HG02852 (cell line): Measurements from ENCODE around the gene SEC23B.
"Not testable (repeated sequence)": the region's sequence is repeated elsewhere in the genome, so short reads cannot be mapped to it uniquely, and the experiment has no call there.

Source experiments
- ATAC-seq: cut with Tn5 transposase; IDR thresholded peaks from one replicate; pipeline ENCODE4 v1.9.1; 2021; ENCODE audit warnings: mild to moderate bottlenecking, moderate library complexity; ENCODE audit not compliant: unreplicated experiment

The SEC23B gene

GRCh38 chr20:18524646-18525045 is 16.9 kb downstream of the SEC23B start:
- ATAC-seq: no peak

- ATAC-seq: not testable (repeated sequence)
Measured at GRCh38 chr20:18526761-18527160, 19.0 kb downstream of the SEC23B start.

- ATAC-seq: no peak
Measured at GRCh38 chr20:18527339-18527738, 19.6 kb downstream of the SEC23B start.

GRCh38 chr20:18527836-18528235 is 20.1 kb downstream of the SEC23B start:
- no peak for ATAC-seq

- no peak for ATAC-seq
Measured at GRCh38 chr20:18529041-18529440, 21.3 kb downstream of the SEC23B start.

- ATAC-seq: no peak
Measured at GRCh38 chr20:18532626-18533025, 24.9 kb downstream of the SEC23B start.

- ATAC-seq: no peak
Measured at GRCh38 chr20:18533491-18533890, 25.8 kb downstream of the SEC23B start.

GRCh38 chr20:18533978-18534644 is 26.4 kb downstream of the SEC23B start:
- ATAC-seq: no peak

- ATAC-seq: no peak
Measured at GRCh38 chr20:18537651-18538050, 29.9 kb downstream of the SEC23B start.

GRCh38 chr20:18541741-18542140 is 34.0 kb downstream of the SEC23B start:
- ATAC-seq: no peak

GRCh38 chr20:18543216-18543615 is 35.5 kb downstream of the SEC23B start:
- no peak for ATAC-seq

- no peak for ATAC-seq
Measured at GRCh38 chr20:18543932-18544331, 36.2 kb downstream of the SEC23B start.

GRCh38 chr20:18545566-18545965 is 37.8 kb downstream of the SEC23B start:
- no peak for ATAC-seq

- ATAC-seq: no peak
Measured at GRCh38 chr20:18548465-18548864, 40.7 kb downstream of the SEC23B start.

GRCh38 chr20:18553746-18554145 is 46.0 kb downstream of the SEC23B start:
- ATAC-seq: no peak

- peak; percentile 99 for ATAC-seq
Measured at GRCh38 chr20:18566892-18567738, 59.4 kb downstream of the SEC23B start, which contains the start of gene SMIM26. Gene SMIM26 (plus strand): TSS chr20:18567432. CDS start chr20:18567479, 47 bp downstream.

- peak; percentile 19 for ATAC-seq
Measured at GRCh38 chr20:18567739-18568091, 60.0 kb downstream of the SEC23B start.

- no peak for ATAC-seq
Measured at GRCh38 chr20:18571009-18571408, 63.3 kb downstream of the SEC23B start.

GRCh38 chr20:18571578-18571977 is 63.8 kb downstream of the SEC23B start:
- no peak for ATAC-seq

- ATAC-seq: no peak
Measured at GRCh38 chr20:18577942-18578341, 70.2 kb downstream of the SEC23B start.

- ATAC-seq: no peak
Measured at GRCh38 chr20:18578581-18578980, 70.8 kb downstream of the SEC23B start.

GRCh38 chr20:18580012-18580411 is 72.3 kb downstream of the SEC23B start:
- ATAC-seq: no peak
